Measurements from ENCODE around the gene LAMTOR3.
"Not testable (repeated sequence)": the region's sequence is repeated elsewhere in the genome, so short reads cannot be mapped to it uniquely, and the experiment has no call there.

LAMTOR3 gene

DNA sequence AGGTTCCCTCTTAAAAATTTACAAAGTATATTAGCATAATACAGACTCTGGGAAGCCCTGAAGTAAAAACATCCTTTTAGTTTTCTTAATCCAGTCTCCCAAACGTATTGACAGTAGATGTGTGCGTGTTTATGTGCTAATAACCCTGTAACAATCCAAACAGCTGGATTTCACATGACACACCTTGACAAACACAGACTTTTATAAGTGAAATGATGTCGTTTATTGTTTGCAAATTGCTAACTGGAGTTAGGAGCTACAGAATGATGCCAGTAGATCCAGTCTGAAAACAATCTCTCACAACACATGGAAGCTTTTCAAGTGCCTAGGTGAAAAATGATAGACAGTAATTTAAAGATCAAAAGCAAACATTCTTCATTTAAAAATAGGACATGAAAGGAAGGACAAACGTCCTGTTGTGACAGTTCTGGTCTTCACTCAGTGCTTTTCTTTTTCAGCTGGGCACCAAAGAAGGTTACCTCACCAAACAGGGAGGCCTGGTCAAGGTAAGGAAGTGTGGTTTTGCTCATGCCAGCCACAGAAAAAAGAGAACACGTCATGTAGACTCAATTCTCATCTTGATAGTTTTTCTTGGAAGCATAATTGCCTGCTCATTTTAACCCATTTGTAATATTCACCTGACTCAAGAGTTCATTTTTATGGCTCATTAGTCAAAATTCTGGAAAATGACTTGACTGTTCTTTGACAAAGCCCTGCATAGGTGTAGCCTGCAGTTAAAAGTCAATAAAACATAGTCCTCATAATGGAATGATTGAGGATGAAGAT, 32.9 kb downstream of the LAMTOR3 start:
- no peak for FAIRE-seq

DNA sequence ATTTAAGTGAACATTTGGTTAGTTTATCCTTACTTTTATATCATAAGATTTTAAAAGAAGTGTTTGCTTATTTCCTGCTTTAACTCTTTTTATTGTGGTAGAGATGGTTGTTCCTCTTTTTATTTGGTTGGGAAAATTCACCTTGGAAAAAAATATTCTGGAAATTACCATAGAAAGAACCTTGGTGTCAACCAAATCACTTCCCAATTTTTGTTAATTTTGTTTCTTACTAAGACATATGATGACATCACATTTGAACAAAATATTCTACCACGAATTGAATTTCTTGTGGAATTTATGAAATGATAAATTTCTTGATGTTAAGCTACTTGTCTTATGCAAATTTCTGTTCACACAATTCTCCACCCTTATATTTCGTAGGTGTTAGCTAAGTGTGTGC, 33.7 kb downstream of the LAMTOR3 start:
- no peak for FAIRE-seq

DNA sequence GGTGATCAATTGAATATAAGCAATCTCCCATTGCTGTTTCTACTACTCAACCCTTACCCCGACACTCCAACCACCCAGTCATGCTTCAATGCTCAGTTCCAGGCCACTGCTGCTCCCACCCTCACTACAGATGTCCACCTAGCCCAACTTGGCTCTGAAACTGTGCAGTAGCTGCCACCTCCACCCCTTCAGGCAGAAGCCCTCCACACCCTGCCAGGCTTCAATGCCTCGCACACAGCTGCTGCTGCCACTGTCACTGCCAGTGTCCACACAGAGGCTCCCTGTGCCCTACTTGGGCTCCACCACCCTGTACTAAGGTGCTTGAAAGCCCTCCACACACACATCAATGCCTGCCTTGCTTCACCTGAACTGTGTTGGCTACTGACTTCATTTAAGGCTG, 34.6 kb downstream of the LAMTOR3 start:
- no peak for FAIRE-seq

DNA sequence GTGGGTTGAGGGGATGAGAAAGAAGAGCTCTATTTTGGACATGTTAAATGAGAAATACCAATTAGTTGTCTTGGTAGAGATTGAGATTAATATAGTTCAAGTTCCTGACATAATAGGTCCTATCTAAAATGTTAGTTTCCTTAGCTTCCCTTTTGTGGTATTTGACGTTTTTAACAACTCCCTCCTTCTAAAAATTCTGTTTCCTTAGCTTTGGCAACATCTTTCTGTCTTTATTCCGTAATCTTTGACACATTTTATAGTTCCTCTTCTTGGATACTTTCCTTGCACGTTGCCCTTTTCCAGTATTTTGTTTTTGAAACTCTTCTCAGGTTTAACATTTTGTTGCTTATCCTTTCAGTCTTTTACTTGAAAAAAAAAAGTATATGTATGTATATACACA, 36.9 kb downstream of the LAMTOR3 start:
- FAIRE-seq: no peak

DNA sequence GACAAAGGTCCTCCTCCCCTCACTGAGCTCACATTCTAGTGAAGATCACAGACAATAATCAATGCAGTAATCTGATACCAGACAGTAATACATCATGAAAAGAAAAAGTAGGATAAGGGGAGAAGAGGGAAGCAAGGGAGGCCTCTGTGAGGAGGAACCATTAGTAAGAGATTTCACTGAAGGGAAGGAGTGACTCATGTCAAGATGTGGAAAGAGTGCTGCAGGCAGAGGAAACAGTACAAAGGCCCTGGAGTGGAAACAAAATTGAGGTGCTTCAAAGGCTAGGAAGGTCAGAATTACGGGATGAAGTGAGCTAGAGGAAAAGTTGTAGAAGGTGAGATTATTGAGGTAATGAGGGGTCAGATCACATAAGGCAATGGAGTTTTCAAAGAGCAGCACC, 38.1 kb downstream of the LAMTOR3 start:
- no peak for FAIRE-seq

DNA sequence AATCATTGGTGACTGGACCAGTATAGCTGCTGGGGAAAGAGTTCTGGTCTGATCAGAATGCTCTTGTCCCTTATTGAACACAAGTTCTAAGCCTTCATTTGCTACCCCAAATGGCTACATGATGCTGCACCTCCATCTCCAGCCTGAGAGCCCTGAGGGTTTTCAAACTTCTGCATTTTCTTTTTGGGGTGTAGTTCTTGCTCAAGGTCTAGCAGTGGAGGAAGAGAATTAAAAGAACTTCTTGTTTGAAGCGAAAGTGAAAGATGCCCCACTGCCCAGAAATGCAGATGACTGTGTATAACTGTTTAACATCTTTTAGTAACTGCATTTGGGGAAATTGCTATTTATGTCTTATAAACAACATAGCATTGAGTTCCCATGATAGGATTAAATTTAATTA, 38.5 kb downstream of the LAMTOR3 start:
- FAIRE-seq: no peak

DNA sequence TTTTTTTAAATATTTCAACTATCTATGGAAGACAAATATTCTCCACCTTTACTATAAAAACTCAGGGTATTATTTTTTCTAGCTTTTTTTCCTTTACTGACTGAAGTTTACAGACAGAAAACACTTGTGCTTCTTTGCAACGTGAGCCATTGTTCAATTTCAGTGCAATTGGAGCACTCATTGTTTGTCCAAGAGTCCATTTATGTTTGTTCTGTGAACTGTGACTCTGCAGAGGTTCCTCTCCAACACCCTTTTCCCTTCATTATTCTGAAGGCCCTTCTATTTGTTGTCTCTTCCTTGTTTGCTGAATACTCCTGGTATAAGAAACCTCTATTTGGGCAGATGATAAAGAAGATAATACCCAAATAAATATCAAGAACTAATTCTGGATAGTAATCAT, 40.2 kb downstream of the LAMTOR3 start:
- no peak for FAIRE-seq

DNA sequence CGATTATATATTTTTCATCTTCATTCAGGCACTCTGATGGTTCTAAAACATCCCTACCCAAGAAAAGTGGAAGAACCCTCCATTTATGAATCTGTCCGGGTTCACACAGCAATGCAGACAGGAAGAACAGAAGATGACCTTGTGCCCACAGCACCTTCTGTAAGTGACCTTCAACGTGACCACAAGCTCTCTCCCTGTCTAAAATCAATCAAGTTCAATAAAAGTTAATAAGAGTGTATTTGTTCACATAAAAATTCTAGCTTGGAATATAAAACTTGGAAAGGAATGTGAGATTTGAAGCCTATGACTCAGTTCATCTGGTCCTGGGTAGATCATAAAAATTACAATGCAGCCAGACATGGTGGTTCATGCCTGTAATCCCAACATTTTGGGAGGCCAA, 41.0 kb downstream of the LAMTOR3 start:
- no peak for FAIRE-seq

DNA sequence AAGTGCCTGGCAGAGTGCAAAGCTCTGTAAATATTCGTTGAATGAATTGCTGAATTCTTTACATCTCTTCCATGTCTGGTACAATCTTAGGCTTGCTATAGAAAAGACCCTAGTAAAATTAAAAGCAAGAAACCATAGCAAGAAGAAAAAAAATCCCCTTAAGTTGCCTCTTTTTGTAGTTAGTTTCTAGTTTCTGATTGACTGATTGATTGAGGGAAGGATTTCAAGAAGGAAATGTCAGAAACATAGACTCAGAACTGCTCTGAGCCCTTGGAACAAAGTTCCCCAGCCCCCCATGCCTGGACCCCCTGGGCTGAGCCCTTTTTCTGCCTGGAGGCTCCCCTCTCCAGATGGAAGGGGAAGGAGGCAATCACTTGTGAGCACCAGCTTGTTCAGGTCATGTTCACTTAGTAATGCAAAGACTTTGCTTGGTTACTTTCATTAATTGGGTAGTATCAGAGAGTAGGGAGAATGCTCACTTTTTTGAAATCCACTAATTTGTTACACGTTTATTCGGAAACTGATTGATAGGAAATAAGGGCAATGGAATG, 42.0 kb downstream of the LAMTOR3 start:
- no peak for FAIRE-seq

DNA sequence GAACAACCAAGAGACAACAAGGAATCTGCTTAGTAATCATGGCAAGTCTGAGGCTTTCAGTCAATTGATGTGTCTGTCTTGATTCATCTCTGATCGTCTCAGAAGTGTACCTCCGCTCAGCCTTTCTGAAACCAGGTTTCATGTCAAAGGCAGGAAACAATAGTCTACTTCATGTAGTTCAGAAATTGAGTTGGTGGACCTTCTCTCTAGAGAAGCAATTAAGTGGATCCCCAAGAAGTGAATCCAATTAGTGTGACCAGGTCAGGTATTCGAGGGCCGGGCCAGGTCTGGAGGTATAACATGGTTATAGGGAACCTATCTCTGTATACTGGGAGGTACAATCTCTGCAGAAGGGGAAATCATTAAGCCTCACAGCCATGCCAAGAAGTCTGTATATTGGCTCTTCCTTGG, 45.6 kb downstream of the LAMTOR3 start:
- no peak for FAIRE-seq

DNA sequence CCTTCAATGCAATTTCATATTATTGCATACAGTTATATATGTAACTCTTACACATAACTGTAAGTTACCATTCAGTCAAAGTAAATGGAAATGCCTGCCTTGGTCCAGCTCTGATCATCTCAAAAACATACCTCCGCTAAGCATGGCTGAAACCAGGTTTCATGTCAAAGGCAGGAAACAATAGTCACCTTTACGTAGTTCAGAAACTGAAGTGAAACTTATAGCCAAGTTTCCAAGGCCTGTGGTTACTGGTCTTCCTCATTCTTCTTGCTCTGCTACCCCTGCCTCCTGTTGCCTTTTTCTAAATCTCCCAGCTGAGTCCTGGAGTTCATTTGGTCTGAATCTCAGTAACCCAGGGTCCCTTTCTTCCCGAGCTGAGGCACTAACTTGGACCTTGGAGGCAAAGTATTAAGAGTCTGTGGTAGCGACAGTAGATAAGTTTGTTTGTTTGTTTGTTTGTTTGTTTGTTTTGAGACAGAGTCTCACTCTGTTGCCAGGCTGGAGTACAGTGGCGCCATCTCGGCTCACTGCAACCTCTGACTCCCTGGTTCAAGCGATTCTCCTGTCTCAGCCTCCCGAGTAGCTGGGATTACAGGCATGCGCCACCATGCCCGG, 46.8 kb downstream of the LAMTOR3 start:
- no peak for FAIRE-seq

DNA sequence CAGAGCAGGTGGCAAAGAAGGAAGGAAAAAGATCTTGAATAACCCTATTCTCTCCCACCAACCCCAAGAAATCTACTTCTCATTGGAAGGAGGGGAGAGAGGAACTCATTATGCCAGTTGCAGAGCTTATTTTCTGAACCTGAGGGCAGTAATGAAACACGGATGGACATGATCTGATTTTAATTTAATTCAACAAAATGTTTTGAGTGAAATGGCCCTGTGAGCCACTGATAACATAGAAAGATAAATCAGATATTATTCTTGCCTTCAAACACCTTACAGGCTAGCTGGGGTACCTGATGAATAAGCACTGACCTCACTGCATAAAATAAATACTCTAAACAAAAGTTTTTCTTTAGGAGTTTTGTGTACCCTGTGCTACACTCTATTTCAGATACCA, 47.3 kb downstream of the LAMTOR3 start:
- no peak for FAIRE-seq

DNA sequence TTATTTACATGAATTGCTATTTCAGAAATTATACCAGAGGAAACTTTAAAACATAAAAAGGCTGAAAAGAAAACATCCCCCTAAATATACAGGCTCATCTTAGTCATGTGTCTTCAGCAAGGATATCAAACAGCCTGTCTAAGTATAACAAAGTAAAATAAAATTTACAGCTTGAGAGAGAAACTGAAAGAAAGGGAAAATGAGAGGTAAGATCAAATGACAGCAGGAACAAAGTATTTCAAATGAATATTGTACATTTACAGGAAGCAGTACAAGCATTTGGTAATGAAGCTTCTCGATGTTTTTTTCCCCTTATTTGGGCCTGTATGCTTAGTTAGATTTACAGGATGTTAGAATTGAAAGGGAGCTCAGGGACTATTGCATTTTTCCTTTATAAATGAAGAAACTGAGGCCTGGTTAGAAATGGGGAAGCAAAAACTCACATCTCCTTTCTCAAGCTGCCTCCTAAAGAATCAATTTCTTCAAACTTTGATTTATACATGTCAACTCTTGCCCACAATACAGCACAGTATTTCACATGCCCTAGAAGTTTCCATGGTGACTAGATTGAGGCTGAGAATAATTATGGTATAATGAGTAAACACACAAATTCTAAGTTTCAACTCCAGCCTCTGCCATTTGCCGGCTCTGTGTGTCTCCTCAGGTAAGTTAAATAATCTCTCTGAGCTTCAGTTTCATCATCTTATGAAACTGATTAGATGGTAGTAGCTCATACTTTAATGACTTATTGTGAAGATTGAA, 48.3 kb downstream of the LAMTOR3 start:
- FAIRE-seq: no peak

DNA sequence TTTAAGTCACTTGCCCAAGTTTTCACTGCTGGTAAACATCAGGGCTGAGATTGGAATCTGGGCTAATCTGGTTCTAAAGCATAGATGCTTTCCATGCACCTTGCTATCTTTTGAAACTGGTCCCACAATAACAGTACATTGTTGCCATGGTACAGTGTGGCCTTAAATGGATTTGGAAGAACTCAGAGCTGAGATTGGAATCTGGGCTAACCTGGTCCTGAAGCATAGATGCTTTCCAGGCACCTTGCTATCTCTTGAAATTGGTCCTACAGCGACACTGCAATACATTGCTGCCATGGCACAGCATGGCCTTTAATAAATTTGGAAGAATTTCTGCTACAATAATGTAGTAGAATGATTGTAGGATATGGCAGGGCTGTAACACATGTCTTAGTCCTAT, 49.0 kb downstream of the LAMTOR3 start:
- no peak for FAIRE-seq

DNA sequence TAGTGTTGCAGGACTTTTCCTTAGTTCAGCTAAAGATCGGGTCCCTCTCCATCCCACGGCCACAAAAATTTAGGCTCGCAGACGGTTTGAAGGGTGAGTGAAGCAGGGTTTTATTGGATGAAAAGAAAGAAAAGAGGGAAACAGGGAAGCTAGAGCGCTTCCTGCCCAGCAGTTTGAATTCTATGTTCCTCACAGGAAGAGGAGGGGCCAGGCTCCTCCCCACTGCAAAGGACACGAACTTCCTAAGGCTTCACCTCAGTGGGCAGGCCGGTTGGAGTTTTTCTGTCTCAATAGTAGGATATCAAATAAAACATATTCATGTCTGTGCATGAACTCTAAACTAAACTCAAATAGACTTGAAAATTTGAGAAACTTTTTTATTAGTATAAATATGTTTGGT, 50.2 kb downstream of the LAMTOR3 start:
- FAIRE-seq: no peak

DNA sequence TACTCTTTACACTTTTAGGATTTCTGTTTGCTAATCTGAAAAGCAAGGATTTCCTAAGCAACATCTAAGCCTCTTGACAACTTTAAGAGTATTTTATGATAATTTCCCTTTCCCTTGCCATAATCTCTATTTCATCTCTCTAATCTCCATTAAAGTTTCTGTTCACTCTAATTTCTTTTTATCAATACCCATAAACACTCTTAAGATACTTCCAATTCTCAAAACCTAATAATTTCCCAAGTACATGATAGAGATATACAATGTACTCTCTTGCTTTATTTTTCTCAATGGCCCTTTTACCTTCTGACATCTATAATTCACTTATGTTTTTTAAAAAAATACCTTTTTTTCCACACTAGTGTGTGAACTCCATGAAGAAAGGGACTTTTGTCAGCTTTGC, 50.8 kb downstream of the LAMTOR3 start:
- no peak for FAIRE-seq

DNA sequence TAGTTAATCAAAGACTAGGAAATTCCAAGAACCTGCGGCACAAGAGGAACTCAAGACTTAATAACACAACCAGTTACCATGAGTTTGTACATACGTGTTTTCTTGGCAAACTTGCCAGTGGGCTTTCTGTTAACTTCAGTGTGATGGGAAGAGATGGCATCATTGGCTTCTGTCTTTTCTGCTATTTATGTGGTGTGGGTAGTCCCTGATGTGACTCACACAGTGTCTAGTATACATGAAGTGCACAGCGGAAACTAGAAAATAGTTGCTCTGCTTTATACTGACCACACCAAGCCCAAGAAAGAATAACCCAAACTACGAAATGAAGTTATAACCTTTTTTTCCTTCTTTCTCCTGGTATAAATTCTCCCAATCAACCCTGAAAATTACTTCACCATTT, 53.1 kb downstream of the LAMTOR3 start:
- no peak for FAIRE-seq

DNA sequence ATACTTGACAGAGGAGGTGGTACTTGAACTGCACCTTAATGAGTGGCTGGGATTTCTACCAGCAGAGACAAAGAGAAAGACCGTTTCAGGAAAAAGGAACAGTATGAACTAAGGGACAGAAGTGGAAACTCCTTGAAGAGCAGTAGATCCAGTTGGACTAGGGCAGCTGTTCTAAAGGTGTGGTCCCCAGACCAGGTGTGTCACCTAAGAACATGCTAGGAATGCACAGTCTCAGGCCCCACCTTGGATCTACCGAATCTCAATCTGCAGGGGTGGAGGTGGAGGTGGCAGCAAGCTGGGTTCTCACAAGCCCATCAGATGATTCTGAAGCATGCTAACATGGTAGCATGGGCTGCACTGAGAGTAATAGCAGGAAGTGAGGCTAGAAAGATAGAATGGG, 55.3 kb downstream of the LAMTOR3 start:
- no peak for FAIRE-seq

DNA sequence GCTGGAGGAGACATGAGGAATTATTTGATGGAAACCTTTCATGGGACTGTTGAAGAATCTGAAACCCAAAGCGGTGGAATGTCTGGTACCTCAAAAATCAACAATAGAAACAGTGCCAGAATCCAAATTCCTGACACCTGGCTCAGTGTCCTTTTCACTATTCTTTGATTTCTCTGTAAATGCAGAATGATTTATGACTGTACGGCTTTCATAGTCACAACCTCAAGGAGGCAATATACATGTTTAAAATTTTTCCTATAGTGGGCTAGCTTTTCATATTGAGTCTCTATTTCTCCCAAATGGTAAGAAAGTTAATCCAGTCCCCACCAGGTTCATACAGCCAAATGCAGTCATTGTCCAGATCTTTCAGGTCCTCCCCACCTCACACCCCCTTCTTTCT, 58.3 kb downstream of the LAMTOR3 start:
- no peak for FAIRE-seq

DNA sequence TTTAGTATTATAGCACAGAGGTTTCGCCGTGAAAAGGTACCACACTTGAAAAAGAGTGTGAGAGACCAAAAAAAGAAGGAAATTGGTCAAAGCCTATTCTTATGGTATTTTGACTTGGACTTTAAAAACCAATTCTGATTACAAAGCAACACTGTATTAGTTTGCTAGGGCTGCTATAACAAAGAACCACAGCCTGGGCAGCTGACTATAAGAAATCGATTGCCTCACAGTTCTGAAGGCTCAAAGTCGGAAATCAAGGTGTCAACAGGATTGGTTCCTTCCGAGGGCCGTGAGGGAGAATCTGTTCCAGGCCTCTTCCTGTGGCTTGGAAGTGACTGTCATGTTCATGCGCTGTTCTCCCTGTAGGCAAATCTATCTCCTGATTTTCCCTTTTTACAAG, 59.7 kb downstream of the LAMTOR3 start:
- FAIRE-seq: no peak

DNA sequence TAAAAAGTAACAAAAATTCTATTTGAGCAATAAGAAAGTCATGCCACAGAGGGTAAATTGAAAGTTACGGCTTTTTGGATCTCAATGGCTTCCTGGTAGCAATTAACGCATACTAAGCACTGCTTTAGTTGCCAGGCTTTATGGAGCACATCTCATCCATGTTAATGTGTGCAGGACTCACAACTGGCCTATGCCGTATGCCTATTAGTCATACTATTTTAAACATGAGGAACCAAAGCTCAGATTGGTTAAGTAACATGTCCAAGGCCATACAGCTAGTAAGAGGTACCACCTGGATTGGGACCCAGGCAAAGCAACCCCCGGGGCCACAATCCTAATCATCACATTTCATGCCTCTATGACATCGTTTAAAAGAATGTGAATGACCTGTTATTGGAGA, 60.5 kb downstream of the LAMTOR3 start:
- FAIRE-seq: no peak

DNA sequence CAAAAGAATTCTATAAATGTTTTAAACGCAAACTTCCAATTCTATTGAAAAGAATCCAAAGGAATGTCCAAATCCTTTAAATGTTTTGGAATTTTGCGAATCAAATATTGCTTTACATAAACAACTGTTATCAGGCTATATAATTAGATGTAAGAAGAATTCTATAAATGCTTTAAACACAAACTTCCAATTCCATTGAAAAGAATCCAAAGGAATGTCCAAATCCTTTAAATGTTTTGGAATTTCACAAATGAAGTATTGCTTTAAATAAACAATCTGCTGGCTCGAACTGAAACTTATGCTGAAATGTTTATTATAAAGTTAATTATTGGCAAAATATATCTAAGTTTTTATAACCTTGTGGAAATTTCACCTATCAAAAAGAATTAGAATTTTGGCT, 61.5 kb downstream of the LAMTOR3 start:
- FAIRE-seq: peak; percentile 29

DNA sequence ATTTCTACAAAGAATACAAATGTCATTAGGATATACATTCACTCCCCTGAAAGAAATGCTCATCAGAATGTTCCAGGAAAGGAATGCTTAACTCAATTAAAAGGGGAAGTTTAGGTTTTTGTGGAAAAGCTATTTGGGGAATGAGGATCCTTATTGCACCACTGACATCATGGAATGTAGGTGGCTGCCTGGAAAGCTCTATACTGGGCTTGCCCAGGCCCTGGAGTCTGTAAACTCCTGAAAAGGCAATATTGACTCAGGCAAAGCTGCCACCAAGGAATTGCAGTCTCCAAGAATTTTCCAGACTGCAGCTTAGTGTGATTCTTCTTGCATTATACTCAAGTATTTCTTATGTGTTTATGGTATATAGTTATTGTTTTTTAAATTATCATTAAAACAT, 61.9 kb downstream of the LAMTOR3 start:
- FAIRE-seq: no peak

DNA sequence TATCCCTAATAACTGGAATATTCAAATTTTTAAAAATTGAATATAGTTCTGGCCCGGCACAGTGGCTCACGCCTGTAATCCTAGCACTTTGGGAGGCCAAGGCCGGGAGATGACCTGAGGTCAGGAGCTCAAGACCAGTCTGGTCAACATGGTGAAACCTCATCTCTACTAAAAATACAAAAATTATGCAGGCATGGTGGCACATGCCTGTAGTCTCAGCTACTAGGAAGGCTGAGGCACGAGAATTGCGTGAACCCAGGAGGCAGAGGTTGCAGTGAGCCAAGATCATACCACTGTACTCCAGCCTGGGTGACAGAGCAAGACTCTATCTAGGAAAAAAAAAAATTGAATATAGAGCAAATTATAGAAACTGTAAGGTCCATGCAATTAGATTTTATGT, 64.2 kb downstream of the LAMTOR3 start:
- FAIRE-seq: not testable (repeated sequence)
